ELF-1 (cell line): ENCODE measurements around the gene EYS.
A peak's percentile ranks its signal among the peaks of the same experiment; 100 is the strongest.

Experiments
- DNase-seq: peaks from one replicate; pipeline ENCODE4 v3.0.0-alpha.2; 2016; ENCODE audit warnings: low read depth, low spot score

EYS gene

GRCh38 chr6:63919556-63920110 is 1787.4 kb downstream of the EYS start:
- DNase-seq = no peak

GRCh38 chr6:63912887-63913286 is 1794.1 kb downstream of the EYS start:
- no peak for DNase-seq

GRCh38 chr6:63910863-63911551 is 1796.0 kb downstream of the EYS start:
- no peak for DNase-seq

- no peak for DNase-seq
Measured at GRCh38 chr6:63904650-63905248, 1802.3 kb downstream of the EYS start.

GRCh38 chr6:63899550-63899949 is 1807.5 kb downstream of the EYS start:
- DNase-seq = no peak

- DNase-seq = no peak
Measured at GRCh38 chr6:63897952-63898351, 1809.1 kb downstream of the EYS start.

- DNase-seq = no peak
Measured at GRCh38 chr6:63897459-63897858, 1809.6 kb downstream of the EYS start.

- no peak for DNase-seq
Measured at GRCh38 chr6:63888416-63888815, 1818.6 kb downstream of the EYS start.

- DNase-seq = peak; percentile 7
Measured at GRCh38 chr6:63887804-63888203, 1819.2 kb downstream of the EYS start.

GRCh38 chr6:63887002-63887751 is 1819.8 kb downstream of the EYS start:
- DNase-seq = no peak

- DNase-seq = no peak
Measured at GRCh38 chr6:63886341-63886740, 1820.7 kb downstream of the EYS start.

GRCh38 chr6:63883597-63883996 is 1823.4 kb downstream of the EYS start:
- no peak for DNase-seq

- no peak for DNase-seq
Measured at GRCh38 chr6:63882208-63882607, 1824.8 kb downstream of the EYS start.

GRCh38 chr6:63881791-63882190 is 1825.2 kb downstream of the EYS start:
- no peak for DNase-seq

- DNase-seq = no peak
Measured at GRCh38 chr6:63872233-63872632, 1834.8 kb downstream of the EYS start.

GRCh38 chr6:63868351-63868750 is 1838.7 kb downstream of the EYS start:
- no peak for DNase-seq

- no peak for DNase-seq
Measured at GRCh38 chr6:63864671-63865318, 1842.2 kb downstream of the EYS start.

- DNase-seq = no peak
Measured at GRCh38 chr6:63864061-63864460, 1843.0 kb downstream of the EYS start.

- no peak for DNase-seq
Measured at GRCh38 chr6:63862486-63863198, 1844.4 kb downstream of the EYS start.

- DNase-seq = no peak
Measured at GRCh38 chr6:63859528-63859927, 1847.5 kb downstream of the EYS start.

- DNase-seq = no peak
Measured at GRCh38 chr6:63858691-63859090, 1848.3 kb downstream of the EYS start.
